OCI-LY7 (cell line): ENCODE measurements around the gene RNF103. TPM values are rescaled to one million over a fixed set of nuclear protein-coding genes. Genes with fewer than 3 reads are reported as not detected.

Experiments used
- BruUV-seq: library from RNA; stranded (reverse); fragments of 400-500 nt; replicated peaks from 2 replicates; lab custom pipeline; 2021; lab: Mats Ljungman, UMichigan
- CTCF ChIA-PET: fragments of 300-600 bp; sonication (Branson Sonifier 250); formaldehyde crosslinking; loops from one replicate; lab custom pipeline; 2022; ENCODE audit warnings: antibody characterized with exemption; ENCODE audit not compliant: unreplicated experiment; lab: Charles Lee
- POLR2A ChIA-PET: fragments of 300-600 bp; sonication (Branson Sonifier 250); formaldehyde crosslinking; loops from one replicate; lab custom pipeline; 2022; ENCODE audit warnings: antibody characterized with exemption; lab: Charles Lee
- DNase-seq: peaks from one replicate; pipeline ENCODE4 v3.0.0-alpha.2; 2015; ENCODE audit warnings: low spot score
- H2AFZ ChIP-seq: fragments of 200-600 bp; sonication (generic), shearing (Covaris generic); 2 replicates; pipeline ENCODE4 v1.6.1; 2014; ENCODE audit warnings: mild to moderate bottlenecking, antibody characterized with exemption, low read length, moderate library complexity
- H3K27ac ChIP-seq: fragments of 200-600 bp; sonication (generic); 2 replicates; pipeline ENCODE4 v1.5.1; 2014; ENCODE audit warnings: mixed run types, low read depth, mild to moderate bottlenecking, moderate library complexity, low read length, inconsistent platforms; ENCODE audit not compliant: poor library complexity, severe bottlenecking
- H3K36me3 ChIP-seq: fragments of 200-600 bp; sonication (generic); 2 replicates; pipeline ENCODE4 v1.6.1; 2014; ENCODE audit warnings: mild to moderate bottlenecking, antibody characterized with exemption, low read length, moderate library complexity, mixed read lengths; ENCODE audit not compliant: insufficient read depth
- H3K4me1 ChIP-seq: fragments of 200-600 bp; sonication (generic); 2 replicates; pipeline ENCODE4 v1.5.1; 2014; ENCODE audit warnings: mild to moderate bottlenecking, low read length; ENCODE audit not compliant: insufficient read depth, poor library complexity, severe bottlenecking
- H3K4me2 ChIP-seq: fragments of 200-600 bp; sonication (generic); 2 replicates; pipeline ENCODE4 v1.6.1; 2014; ENCODE audit warnings: mild to moderate bottlenecking, low read length
- H3K4me3 ChIP-seq: fragments of 200-600 bp; sonication (generic); 2 replicates; pipeline ENCODE4 v1.5.1; 2014; ENCODE audit warnings: mild to moderate bottlenecking, low read depth, low read length; ENCODE audit not compliant: poor library complexity, severe bottlenecking
- H3K79me2 ChIP-seq: fragments of 200-600 bp; sonication (generic); 2 replicates; pipeline ENCODE4 v1.6.1; 2016; ENCODE audit warnings: low read depth, mild to moderate bottlenecking, low read length, moderate library complexity, mixed read lengths; ENCODE audit not compliant: insufficient read depth
- H3K9me2 ChIP-seq: fragments of 200-600 bp; sonication (generic); 2 replicates; pipeline ENCODE4 v1.6.1; 2016; ENCODE audit warnings: mild to moderate bottlenecking, low read length, mixed read lengths; ENCODE audit not compliant: insufficient read depth
- H3K9me3 ChIP-seq: fragments of 200-600 bp; sonication (generic); 2 replicates; pipeline ENCODE4 v1.6.1; 2014; ENCODE audit warnings: mild to moderate bottlenecking, mixed run types, low read length, mixed read lengths
- H4K20me1 ChIP-seq: fragments of 200-600 bp; sonication (generic); 2 replicates; pipeline ENCODE4 v1.6.1; 2014; ENCODE audit warnings: mild to moderate bottlenecking, antibody characterized with exemption, low read length, moderate library complexity, mixed read lengths; ENCODE audit not compliant: insufficient read depth
- CTCF ChIP-seq: fragments of 200-600 bp; sonication (generic); conservative IDR thresholded peaks from 2 replicates; pipeline ENCODE4 v1.5.1; 2014; ENCODE audit warnings: mild to moderate bottlenecking, antibody characterized with exemption, low read length, moderate library complexity, mixed read lengths
- EZH2phosphoT487 ChIP-seq: fragments of 200-600 bp; sonication (generic); IDR thresholded peaks from 2 replicates; pipeline ENCODE4 v1.6.1; 2018; ENCODE audit warnings: low read depth, borderline replicate concordance, mild to moderate bottlenecking, mixed run types, antibody characterized with exemption, low read length, moderate library complexity, mixed read lengths
- intact Hi-C: fragments of 100-400 bp; cut with micrococcal nuclease; formaldehyde crosslinking; loops from one replicate; pipeline ENCODE4 v1.10.0; 2022; ENCODE audit not compliant: unreplicated experiment
- total RNA-seq, 2 experiments: library from RNA; depleted of rRNA in 1 of 2; stranded (reverse); fragments of >200 nt in 1 of 2; shearing (Covaris generic) in 1 of 2; gene quantifications; 2 replicates each; pipeline ENCODE4 v1.2.3, GENCODE V29; 2014 to 2022

The RNF103 gene
- total RNA-seq, 2 experiments from 2014 or later, result 12.9 to 17.2 TPM

GRCh38 chr2:86622519-86623042 lies 1.1 kb downstream of the RNF103 start:
- Histone ChIP-seq H3K4me3 (peak overlapping the region; percentile 94), H4K20me1 (no peaks in the 10 kb centered on the region), H2AFZ (peak overlapping the region; percentile 82), H3K79me2 (peaks cover 35% of the 10 kb centered on the region), H3K4me2 (peak overlapping the region; percentile 89), H3K36me3 (peaks cover 24% of the 10 kb centered on the region), H3K9me2 (no peaks in the 10 kb centered on the region), H3K27ac (peak overlapping the region; percentile 78), H3K9me3 (no peaks in the 10 kb centered on the region), H3K4me1 (peaks cover 20% of the 10 kb centered on the region)
- BruUV-seq, result no TSS peak
- TF ChIP-seq CTCF (no peak), EZH2phosphoT487 (no peak)
- intact Hi-C loops, result loop anchor here (1.0 to 5.0 kb wide), 4 partner anchors 60 to 585 kb away; partner anchors contain the start of genes POLR1A and PTCD3
- ChIA-PET CTCF (no interaction called here), POLR2A (interaction anchor here (1.1 to 1.4 kb wide), 2 partner anchors 180 to 182 kb away, joined by 3 to 5 read pairs; partner anchors contain the start of gene KDM3A)
- DNase-seq, result peak; percentile 49

- POLR2A ChIA-PET, result interaction anchor here (0.6 to 1.6 kb wide), 4 partner anchors 11 to 348 kb away, joined by 4 to 7 read pairs (median 4); no protein-coding TSS in a partner anchor
- CTCF ChIA-PET, result no interaction called here
- peak overlapping the region; percentile 94 for H3K4me3 ChIP-seq
Observed at GRCh38 chr2:86621280-86621943, 2.3 kb downstream of the RNF103 start.

More at GRCh38 chr2:86621280-86621943, 2.3 kb downstream of the RNF103 start:
- Histone ChIP-seq H3K27ac (peak overlapping the region; percentile 9), H3K9me2 (no peaks in the 10 kb centered on the region), H3K9me3 (no peaks in the 10 kb centered on the region), H2AFZ (peak overlapping the region; percentile 82; the same call in 1 of the 2 replicates), H3K4me1 (peaks cover 20% of the 10 kb centered on the region), H3K4me2 (peak overlapping the region; percentile 89), H3K36me3 (peaks cover 35% of the 10 kb centered on the region), H3K79me2 (peaks cover 35% of the 10 kb centered on the region), H4K20me1 (no peaks in the 10 kb centered on the region)
- peak; percentile 22 for DNase-seq
- TSS peak; percentile 43 for BruUV-seq
- intact Hi-C loops, result loop anchor here (5.0 kb wide), 2 partner anchors 514 to 584 kb away; partner anchors contain the start of genes POLR1A and PTCD3
- TF ChIP-seq CTCF (peak; percentile 26; the same call in 1 of the 2 replicates), EZH2phosphoT487 (no peak)
